GM19455 (cell line): ENCODE results near the gene MAB21L4.

Experiments used
- ATAC-seq: cut with Tn5 transposase; IDR thresholded peaks from one replicate; pipeline ENCODE4 v1.9.1; 2021; ENCODE audit not compliant: unreplicated experiment

MAB21L4 gene

GRCh38 chr2:240884221-240884620 lies 11.7 kb downstream of the MAB21L4 start:
- ATAC-seq = no peak

DNA sequence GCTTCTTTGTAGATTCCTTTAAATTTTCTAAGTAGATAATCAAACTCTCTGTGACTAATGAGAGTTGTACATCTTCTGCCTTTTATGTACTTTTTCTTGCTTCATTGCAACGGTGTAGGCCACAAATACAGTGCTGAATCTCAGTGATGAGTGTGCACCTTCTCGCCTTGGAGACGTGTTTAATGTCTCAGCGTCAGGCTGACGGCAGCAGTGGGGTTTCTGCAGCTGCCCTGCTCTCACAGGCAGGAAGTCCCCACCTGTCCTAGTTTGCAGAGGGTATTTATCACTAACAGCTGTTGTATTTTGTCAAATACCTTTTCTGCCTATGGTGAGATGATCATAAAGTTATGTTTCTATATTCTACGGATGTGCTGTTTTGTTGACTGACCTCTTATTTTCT lies 14.0 kb downstream of the MAB21L4 start:
- ATAC-seq = no peak

GRCh38 chr2:240879105-240879504 lies 16.9 kb downstream of the MAB21L4 start:
- ATAC-seq = no peak

DNA sequence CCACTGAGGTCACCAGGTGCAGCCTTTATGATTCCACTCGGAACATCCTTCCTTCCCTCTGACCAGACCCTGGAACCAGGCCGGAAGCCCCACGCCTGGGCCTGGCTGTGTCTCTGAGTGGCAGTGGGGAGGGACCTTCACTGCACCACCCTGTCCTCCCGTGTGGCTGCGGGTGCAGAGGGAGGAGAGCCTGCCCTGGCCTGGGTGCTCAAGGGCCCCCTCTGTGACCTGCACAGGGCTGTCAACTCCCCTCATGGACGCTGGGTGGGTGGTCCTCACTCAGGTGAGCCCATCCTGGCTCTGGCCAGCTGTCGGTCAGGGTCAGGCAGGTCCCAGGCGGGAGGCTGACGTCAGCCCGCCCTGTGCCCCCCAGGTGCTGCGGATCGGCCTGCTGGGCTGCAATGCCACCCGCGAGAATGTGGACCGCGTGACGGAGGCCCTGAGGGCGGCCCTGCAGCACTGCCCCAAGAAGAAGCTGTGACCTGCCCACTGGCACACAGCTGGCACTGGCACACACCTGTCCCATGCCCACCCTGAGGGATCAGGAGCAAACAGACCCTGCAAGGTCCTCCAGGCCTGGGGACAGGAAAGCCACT lies 17.5 kb downstream of the MAB21L4 start:
- ATAC-seq = no peak

- no peak for ATAC-seq
Measured at GRCh38 chr2:240877460-240878340, 18.3 kb downstream of the MAB21L4 start.

DNA sequence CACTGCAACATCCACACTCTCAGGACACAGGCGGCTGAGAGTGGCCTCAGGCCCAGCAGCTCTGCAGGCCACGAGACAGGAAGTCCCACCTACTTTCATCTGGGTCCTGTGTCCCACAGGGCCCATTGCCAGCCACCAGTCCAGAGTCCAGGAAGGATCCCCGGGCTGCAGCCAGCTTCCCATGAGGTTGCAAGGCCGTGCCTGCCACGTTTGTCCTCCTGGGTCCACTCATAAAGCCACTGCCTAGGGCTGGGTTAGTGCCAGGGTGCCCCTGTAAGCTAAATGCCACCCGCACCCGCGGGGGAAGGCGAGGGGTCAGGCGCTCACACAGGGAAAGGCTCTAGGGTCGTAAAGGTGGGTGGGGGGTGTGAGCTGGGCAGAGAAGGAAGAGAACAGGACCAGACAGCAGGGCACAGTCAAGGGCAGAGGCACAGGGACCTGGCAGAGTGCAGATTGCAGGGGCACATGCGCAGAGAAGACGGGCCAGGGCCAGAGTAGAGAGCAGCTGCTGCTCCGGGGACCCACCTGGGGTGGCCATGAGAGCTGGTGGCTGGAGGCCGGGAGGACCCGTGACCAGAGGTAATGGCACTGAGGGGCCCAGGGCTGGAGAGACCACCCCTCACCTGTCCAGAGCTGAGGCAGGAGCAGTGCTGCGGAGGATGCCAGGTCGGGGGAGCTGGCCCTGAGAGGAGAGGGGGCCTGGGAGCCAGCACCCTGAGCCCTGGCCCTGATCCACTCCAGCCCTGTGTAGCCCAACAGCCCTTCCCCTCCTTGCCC lies 19.3 kb downstream of the MAB21L4 start:
- no peak for ATAC-seq

- no peak for ATAC-seq
Measured at GRCh38 chr2:240876035-240876474, 19.9 kb downstream of the MAB21L4 start.

DNA sequence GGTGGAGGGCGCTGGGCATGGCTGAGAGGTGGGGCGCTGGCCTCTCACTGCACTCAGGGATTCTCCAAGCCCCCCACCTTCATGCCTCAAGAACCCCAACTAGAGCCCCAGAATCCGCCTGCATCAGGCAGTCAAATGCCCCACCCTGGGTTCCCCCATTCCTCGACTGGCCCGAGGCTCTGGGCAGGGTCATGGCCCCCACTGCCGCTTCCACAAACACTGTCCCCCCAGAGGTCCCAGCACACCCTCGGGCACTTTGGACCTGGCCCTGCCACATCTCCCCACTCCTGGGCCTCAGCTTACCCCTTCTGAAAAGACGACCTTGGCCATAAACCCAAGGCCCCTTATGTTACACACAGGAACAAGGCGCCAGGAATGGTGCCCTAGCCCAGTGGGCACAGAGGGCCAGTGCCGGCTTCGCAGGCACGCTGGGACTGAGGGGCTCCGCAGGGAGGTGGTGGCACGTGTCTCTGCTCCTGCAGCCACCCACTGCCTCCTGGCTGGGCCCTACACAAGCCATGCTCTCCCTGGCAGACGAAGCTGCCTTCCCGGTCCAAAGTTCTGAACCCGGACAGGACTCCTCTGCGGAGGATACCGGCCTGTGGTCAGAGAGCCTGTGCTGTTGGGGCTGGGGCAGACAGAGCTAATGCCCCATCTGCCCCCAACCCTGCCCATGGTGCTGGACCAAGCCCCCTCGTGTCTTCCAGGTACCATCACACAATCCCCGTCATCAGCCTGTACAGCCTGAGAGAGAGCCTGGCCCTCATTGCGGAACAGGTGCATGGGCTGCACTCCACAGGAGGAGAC lies 20.5 kb downstream of the MAB21L4 start:
- no peak for ATAC-seq

- ATAC-seq = no peak
Measured at GRCh38 chr2:240874715-240875227, 21.2 kb downstream of the MAB21L4 start.

- no peak for ATAC-seq
Measured at GRCh38 chr2:240873805-240874714, 21.9 kb downstream of the MAB21L4 start.

- ATAC-seq = no peak
Measured at GRCh38 chr2:240873098-240873788, 22.7 kb downstream of the MAB21L4 start.

DNA sequence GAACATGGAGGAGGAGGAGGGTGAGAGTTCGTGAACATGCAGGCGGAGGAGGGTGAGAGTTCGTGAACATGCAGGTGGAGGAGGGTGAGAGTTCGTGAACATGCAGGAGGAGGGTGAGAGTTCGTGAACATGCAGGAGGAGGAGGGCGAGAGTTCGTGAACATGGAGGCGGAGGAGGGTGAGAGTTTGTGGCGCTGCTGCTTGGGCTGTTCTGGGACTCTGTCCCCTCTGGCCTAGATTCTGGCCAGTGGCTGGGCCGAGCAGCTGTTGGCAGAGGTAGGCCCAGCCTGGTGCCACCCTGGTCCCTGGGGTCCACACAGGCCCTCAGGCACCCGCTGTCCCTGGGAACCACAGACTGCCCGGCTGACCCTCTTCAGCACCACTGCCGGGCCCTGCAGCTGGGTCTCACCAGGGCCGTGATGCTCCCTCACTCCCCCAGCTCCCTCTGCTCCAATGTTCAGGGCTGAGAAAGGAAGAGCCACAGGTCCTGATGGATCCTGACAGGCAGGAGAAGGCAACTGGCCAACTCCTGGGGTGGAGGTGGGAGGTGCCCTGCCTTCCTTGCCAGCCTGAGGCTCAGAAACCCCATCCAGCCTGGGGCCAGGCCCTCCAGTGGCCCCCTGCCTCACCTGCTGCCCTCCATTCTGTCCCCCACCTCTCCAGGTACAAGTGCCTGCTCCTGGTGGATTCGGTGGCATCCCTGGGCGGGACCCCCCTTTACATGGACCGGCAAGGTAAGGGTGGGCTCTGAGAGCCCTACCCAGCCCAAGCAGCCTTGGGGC lies 23.4 kb downstream of the MAB21L4 start:
- ATAC-seq = no peak

DNA sequence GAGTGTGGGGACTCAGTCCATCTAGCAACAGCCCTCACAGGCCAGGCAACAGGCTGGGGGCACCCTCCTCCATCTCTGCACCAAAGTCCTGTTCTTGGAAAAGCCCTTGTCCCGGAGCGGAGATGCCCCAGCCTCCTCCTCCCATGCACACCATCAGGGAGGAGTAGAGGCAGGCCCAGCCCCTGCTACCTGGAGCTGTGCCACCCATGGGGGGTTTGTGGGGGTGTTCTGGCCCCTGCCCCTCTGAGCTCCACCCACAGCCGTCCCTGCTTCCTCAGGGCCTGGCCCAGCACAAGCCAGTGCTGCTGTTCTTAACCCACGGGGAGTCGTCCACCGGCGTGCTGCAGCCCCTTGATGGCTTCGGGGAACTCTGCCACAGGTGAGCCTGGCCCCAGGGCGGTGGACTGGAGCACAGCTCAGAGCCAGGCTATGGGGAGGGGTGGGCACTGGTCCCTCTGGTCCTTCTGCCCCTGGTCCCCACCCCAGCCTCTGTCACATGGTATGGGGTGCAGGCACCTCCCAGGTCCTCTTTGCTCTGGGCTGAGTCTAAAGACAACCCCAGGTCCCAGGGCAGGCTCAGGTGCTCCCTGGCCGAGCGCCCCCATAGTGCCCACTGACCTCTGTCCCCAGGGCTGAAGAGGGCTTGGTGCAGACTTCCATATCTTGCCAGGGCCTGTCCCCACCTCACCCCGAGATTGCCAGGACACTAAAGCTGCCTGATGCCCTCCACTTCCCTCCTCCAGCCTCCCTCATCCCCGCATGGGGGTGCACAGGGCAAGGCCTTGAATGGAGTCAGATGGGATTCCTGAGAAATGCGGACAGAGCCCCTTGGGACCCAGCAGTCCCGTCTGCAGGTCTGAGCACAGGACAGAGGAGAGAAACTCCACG lies 24.6 kb downstream of the MAB21L4 start:
- no peak for ATAC-seq

DNA sequence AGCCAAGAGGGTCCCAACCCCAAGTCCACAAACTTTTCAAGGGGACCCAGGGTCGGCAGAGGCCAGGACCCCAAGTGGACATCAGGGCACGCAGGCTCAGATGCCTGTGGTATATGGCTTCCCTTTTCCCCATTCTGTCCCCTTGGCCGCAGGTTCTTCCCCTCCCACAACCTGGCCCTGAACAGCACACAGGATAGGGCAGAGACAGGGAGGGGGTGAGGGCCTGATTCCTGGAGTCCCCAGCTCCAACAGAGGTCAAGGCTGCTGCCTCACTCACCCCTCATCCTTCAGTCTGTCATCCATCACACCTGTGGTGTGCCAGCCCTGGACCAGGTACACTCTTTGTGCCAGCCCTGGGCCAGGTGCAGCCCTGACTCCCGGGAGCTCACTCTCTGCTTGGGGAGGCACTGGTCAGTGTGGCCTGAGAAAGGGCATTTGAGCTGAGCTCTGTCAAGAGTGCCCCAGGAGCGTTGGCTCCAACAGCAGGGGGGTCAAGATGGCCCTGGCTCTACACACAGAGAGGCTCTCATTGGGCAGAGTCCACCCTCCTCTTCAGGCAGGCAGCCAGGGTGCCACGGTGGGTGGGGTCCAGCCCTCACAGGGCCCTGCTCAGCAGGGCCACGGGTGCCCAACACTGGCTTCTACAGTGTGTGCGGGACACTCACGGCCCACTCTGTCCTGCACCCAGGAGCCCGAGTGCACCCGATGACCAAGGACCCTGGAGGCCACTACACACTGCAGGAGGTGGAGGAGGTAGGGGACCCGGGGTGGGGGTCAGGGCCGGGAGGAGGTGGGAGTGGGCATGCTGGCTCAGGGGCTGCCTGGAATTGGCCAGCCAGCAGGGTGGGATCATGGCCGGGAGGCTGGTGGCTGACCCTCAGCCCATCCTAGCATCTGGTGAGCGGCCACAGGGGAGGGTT lies 25.7 kb downstream of the MAB21L4 start:
- no peak for ATAC-seq

GRCh38 chr2:240869109-240869955 lies 26.6 kb downstream of the MAB21L4 start:
- ATAC-seq = no peak
